Measurements from ENCODE around the gene SCN10A.

DNA sequence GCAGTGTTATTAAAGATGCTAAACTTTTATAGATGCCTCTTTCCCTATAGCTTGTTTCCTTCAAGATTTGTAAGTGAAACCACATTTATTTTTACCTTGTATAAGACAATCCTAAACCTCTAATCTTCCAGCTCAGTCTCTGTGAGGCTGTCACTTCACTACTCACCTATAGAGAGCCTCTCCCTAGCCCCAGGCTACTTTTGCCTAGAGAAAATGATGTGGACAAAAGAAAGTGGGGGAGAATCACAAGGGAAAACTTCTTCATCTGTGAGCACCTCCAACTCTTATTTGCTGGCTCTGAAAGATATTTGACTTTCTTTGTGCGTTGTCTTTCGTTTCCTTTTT lies 91.7 kb downstream of the SCN10A start:
- TF ChIP-seq, protein P1, sequence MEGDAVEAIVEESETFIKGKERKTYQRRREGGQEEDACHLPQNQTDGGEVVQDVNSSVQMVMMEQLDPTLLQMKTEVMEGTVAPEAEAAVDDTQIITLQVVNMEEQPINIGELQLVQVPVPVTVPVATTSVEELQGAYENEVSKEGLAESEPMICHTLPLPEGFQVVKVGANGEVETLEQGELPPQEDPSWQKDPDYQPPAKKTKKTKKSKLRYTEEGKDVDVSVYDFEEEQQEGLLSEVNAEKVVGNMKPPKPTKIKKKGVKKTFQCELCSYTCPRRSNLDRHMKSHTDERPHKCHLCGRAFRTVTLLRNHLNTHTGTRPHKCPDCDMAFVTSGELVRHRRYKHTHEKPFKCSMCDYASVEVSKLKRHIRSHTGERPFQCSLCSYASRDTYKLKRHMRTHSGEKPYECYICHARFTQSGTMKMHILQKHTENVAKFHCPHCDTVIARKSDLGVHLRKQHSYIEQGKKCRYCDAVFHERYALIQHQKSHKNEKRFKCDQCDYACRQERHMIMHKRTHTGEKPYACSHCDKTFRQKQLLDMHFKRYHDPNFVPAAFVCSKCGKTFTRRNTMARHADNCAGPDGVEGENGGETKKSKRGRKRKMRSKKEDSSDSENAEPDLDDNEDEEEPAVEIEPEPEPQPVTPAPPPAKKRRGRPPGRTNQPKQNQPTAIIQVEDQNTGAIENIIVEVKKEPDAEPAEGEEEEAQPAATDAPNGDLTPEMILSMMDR (IDR thresholded peaks at IDR 0.05; ENCODE audit: insufficient read depth, low read length, poor library complexity, severe bottlenecking): no peak
- no peak for TF ChIP-seq EZH2phosphoT487 (conservative IDR thresholded peaks at IDR 0.05; ENCODE audit: low read length)
